Activated CD8-positive, alpha-beta memory T cell treated with anti-CD3 and anti-CD28 coated beads for 36 hours (primary cell): Measurements from ENCODE around the gene TWNK. TPM values are rescaled to one million over a fixed set of nuclear protein-coding genes. Genes with fewer than 3 reads are reported as not detected.
"Not testable (repeated sequence)": the region's sequence is repeated elsewhere in the genome, so short reads cannot be mapped to it uniquely, and the experiment has no call there.

Experiments used
- CTCF ChIA-PET: fragments of 350-600 bp; sonication (Branson Sonifier 250); formaldehyde crosslinking; loops from one replicate; lab custom pipeline; 2021; ENCODE audit warnings: antibody characterized with exemption; lab: Charles Lee
- POLR2A ChIA-PET: fragments of 350-600 bp; sonication (Branson Sonifier 250); formaldehyde crosslinking; loops from one replicate; lab custom pipeline; 2021; ENCODE audit warnings: antibody characterized with exemption; lab: Charles Lee
- total RNA-seq, 2 experiments: library from RNA; stranded (reverse); gene quantifications; one replicate each; pipeline ENCODE4 v1.2.3, GENCODE V29; 2021

TWNK gene
- total RNA-seq, 2 experiments from 2014 or later = 41.0 to 42.0 TPM

DNA sequence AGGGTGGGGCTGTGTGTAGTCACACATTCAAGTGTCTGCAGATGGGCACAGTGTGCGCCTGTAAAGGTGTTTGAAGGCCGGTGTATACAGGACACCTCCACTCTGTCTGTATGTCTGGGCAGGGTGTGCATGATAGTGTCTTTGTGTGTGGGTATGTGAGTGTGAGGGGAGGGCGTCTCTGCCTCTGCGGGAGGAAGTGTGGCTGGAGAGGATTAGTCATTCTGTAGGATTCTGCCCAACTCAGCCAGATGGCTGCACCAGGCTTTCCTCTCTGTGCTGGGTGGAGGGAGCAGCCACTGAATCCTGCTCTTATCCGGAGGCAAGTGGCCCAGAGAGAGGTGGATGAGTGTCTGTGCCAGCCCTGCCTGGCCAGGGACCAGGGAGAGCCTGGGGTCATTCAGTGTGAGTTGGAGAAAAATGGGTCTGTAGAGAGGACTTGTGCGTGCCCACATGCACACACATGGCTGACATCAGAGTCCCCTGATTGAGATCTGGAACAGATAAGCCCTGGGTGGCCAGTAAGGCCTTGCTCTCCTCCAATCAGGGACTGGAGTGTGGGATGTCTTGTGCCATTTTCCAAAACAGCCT is 45.4 kb downstream of the TWNK start:
- POLR2A ChIA-PET = no interaction called here

DNA sequence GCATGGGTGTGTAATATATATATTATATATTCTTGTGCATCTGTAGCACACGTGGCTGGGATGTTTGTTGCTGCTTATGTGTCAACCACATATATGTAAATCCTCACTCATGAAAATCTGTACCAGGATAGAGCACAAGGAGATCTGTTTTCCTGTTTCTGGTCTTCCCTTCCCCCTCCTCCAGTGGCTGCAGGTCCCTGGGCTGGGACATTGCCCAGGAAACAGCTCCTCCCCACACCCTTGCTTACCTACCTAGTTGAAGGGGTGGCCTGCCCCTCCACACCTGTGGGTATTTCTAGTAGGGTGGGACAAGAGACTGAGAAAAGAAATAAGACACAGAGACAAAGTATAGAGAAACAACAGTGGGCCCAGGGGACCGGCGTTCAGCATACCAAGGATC is 45.9 kb downstream of the TWNK start:
- POLR2A ChIA-PET = no interaction called here
- CTCF ChIA-PET = interaction anchor here (0.6 to 7.5 kb wide), 5 partner anchors 14 to 35 kb away, joined by 3 to 46 read pairs (median 8); partner anchors contain the start of genes KAZALD1 and LZTS2

More for the DNA sequence above, 45.4 kb downstream of the TWNK start:
- CTCF ChIA-PET = interaction anchor here (1.0 to 7.5 kb wide), 9 partner anchors 10 to 35 kb away, joined by 3 to 46 read pairs (median 8); partner anchors contain the start of genes KAZALD1 and LZTS2

DNA sequence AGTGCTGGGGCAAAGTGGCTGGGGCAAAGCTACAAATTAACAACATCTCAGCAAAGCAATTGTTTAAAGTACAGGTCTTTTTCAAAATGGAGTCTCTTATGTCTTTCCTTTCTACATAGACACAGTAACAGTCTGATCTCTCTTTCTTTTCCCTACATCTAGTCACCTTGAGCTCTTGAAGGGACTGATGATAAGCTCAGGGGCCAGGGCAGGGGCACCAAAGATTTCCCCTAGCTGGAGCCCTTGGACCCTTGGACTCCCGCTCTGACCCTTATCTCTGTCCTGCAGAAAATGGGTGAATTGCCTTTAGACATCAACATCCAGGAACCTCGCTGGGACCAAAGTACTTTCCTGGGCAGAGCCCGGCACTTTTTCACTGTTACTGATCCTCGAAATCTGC is 47.1 kb downstream of the TWNK start:
- CTCF ChIA-PET = interaction anchor here (0.8 to 1.4 kb wide), 4 partner anchors 15 to 127 kb away, joined by 3 to 6 read pairs (median 4); partner anchors contain the start of gene KAZALD1
- POLR2A ChIA-PET = not testable (repeated sequence)

DNA sequence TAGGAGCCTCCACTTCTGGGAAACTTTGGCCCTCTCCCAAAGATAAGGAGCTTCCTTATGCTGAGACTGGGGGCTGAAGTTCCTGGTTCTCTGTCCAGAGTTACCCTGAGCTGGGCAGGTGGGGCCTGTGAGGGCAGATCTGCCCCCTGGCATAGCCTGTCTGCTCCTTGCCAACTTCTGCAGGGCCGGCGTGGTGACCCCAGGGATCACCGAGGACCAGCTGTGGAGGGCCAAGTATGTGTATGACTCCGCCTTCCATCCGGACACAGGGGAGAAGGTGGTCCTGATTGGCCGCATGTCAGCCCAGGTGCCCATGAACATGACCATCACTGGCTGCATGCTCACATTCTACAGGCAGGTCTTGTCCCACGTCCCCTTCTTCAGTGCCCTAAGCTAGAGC is 48.0 kb downstream of the TWNK start:
- CTCF ChIA-PET = interaction anchor here (1.0 to 1.7 kb wide), 4 partner anchors 16 to 32 kb away, joined by 3 to 6 read pairs (median 4); partner anchors contain the start of gene KAZALD1
- POLR2A ChIA-PET = no interaction called here

DNA sequence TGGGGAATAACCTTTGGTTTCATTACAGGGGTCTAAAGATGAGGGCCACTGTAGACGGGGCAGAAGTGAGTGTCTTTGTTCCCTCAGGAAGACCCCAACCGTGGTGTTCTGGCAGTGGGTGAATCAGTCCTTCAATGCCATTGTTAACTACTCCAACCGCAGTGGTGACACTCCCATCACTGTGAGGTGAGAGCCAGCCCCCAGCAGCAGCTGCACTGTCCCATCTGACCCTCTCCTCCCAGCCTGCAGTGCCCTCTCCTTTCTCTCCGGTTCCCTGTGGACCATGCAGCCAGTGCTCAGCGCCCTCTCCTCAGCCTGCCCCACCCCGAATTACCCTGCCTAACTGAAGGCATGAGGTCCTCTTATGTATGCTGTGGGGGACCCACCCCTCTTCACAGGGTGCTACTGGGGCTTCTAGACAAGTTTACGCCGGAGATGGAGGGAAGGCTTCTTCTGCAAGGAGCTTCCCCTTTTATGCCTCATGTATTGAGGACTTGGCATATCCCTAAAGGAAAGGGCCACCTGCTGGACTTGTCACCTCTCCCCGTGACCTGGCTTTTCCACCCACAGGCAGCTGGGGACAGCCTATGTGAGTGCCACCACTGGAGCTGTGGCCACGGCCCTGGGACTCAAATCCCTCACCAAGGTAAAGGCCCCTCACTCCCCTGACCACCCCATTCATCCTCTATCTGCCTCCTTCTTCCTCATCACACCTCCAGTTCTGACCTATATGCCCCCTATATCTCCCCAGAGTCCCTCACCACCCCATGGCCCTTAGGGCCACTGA is 48.8 kb downstream of the TWNK start:
- ChIA-PET CTCF (interaction anchor here (1.7 kb wide), 1 partner anchor 31 kb away, joined by 4 read pairs; no protein-coding TSS in a partner anchor), POLR2A (no interaction called here)

DNA sequence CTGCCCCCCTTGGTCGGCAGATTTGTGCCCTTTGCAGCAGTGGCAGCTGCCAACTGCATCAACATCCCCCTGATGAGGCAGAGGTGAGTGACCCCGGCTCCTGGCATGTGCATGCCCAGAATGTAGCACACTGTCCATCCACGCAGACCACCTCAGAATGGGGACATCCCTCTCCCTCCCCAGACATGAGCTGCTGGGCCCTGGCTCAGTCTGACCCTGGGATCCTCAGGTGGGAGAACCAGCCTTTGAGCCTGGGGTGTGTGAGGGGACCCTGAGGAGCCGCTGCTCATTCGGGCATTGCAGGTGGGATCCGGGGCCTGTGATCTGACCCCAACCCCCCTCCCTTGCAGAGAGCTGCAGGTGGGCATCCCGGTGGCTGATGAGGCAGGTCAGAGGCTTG is 49.4 kb downstream of the TWNK start:
- POLR2A ChIA-PET = no interaction called here
- CTCF ChIA-PET = interaction anchor here (1.7 kb wide), 1 partner anchor 31 kb away, joined by 4 read pairs; no protein-coding TSS in a partner anchor

DNA sequence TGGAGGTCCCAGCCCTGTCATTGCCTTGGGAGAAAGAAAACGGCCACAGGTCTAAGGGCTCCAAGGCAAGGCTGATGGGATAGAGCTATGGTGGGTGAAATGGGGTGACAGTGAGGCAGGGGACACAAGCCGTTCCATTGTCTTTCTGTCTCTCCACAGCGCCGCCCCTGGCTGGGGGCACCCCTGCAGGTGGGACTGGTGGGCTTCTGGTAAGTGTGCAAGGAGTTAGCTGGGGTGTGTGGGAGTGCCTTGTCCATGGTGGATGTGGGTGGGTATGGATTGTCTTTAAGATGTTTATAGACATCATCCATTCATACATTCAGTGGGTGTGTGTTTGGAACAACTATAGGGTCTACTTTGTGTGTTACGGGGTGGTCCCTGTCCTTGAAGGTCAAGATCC is 51.1 kb downstream of the TWNK start:
- ChIA-PET POLR2A (no interaction called here), CTCF (interaction anchor here (0.6 to 2.2 kb wide), 4 partner anchors 8 to 25 kb away, joined by 3 to 7 read pairs (median 4); partner anchors contain the start of genes PDZD7 and SFXN3)

DNA sequence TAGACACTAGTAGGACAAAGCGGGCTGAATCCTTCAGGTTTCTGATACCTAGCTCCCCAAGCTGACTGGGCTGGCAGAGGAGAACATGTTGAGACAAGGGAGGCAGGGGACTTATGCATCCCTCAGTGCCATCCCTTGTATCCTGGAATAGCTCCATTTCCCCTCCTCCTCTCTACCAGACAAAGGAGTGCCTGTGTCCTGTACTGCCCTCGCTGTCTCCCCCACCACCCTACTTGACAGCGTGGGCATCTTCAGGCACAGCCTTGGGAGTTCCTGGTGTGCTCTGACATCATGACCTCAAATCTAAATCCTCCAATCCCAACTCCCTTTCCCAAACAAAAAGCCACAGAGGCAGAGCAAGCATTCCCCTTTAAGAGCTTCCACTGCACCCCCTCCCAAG is 52.7 kb downstream of the TWNK start:
- POLR2A ChIA-PET = no interaction called here
- CTCF ChIA-PET = interaction anchor here (0.8 to 9.5 kb wide), 9 partner anchors 10 to 67 kb away, joined by 3 to 107 read pairs (median 5); partner anchors contain the start of genes KAZALD1, PDZD7 and SFXN3

DNA sequence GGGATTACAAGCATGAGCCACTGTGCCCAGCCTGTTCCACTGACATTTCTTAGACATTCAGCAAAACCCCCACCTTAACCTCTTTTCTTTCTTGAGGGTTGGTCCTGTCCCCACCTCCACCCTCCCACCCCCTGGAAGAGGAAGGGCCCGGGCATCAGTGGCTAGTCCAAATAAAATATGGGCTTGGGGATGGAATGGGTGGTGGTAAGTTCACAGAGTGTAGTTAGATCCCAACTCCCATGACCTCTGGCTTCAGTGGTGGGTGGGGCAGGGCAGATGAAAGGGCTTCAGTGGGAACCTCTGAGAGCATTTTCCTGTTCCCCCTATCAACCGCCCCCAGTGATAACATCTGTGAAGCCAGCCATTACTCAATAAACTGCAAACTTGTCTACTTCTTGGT is 53.5 kb downstream of the TWNK start:
- POLR2A ChIA-PET = interaction anchor here (0.6 kb wide), 1 partner anchor 49 kb away, joined by 4 read pairs; no protein-coding TSS in a partner anchor

DNA sequence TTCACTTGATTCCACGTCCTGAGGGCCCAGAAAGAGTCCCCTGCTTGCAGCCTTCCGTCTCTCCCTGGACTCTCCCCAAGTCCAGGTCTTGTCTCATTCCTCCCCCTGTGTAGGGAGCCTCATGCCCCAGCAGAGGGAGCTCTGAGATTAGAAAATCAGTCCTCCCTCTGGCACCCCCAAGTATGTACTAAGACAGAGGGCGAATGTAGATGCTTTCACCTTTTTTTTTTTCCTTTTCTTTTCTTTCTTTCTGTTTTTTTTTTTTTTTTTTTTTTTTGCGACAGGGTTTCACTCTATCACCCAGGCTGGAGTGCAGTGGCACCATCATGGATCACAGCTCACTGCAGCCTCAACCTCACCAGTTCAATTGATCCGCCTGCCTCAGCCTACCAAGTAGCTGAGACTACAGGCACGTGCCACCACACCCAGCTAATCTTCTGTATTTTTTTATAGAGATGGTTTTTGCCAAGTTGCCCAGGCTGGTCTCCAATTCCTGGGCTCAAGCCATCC is 54.0 kb downstream of the TWNK start:
- CTCF ChIA-PET = interaction anchor here (0.6 to 9.5 kb wide), 22 partner anchors 11 to 1525 kb away, joined by 3 to 107 read pairs (median 4); partner anchors contain the start of genes KAZALD1, PDZD7 and SFXN3
- POLR2A ChIA-PET = interaction anchor here (0.6 kb wide), 2 partner anchors 15 to 49 kb away, joined by 4 to 6 read pairs; no protein-coding TSS in a partner anchor

More for the DNA sequence above, 53.5 kb downstream of the TWNK start:
- CTCF ChIA-PET = interaction anchor here (0.6 to 9.5 kb wide), 21 partner anchors 10 to 1526 kb away, joined by 3 to 107 read pairs (median 5); partner anchors contain the start of genes KAZALD1, PDZD7 and SFXN3

DNA sequence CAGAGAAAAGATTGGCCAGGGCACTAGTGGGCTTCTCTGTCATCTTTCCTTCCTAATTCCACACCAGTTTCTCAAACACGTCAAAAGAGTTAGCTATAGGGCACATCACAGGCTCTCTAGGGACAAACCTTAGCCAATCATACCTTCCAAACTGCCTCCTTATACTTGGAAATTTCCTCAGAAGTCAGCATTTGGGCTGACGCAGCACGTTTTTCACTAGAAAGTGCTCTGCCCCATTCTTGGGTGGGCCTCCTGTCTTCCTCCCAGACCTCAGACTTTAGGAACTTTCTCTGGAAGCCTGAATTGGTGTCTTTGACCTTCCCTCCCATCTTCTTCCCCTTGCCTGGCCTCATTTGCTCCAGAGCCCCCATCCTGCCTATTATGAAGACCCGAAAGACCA is 54.8 kb downstream of the TWNK start:
- ChIA-PET POLR2A (interaction anchor here (1.5 kb wide), 1 partner anchor 11 kb away, joined by 10 read pairs; the partner anchor contains the start of genes PDZD7 and SFXN3), CTCF (interaction anchor here (0.6 to 9.5 kb wide), 13 partner anchors 10 to 258 kb away, joined by 3 to 107 read pairs (median 12); partner anchors contain the start of genes KAZALD1, PDZD7 and SFXN3)

DNA sequence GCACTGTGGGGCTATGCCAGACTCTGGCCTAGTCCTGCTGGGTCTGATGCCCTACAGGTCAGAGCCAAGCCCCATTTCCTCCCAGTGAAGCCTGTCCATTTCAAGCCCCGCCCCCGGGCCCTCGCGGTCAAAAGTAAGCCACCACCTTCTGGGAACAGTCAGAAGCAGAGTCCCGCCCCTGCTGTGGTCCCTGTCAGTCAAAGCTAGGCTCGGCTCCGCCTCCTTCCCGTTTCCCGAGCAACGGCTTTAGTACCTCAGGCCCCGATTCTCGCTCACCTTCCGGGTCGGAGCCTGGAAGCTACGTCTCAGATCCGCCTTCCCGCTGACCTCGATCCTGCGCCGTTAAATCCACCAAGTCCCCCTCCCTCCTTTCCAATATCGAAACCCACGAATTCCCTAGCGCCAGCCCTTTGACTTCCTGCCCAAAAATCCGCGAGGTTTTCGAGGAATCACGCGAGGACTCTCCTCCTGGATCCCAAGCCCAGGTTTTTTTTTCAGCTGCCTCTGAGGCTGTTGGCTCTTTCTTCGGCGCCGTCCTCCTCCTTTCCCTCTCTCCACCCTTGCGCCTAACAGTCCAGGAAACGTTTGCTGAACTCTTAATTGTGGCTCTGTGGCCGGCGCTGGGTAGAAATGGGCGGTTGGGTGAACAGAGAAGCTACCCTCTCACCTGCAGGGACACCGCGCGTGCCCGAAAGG is 55.5 kb downstream of the TWNK start:
- ChIA-PET POLR2A (interaction anchor here (1.1 to 1.5 kb wide), 3 partner anchors 9 to 24 kb away, joined by 4 to 10 read pairs (median 5); partner anchors contain the start of genes PDZD7 and SFXN3), CTCF (interaction anchor here (0.6 to 9.5 kb wide), 14 partner anchors 9 to 833 kb away, joined by 3 to 107 read pairs (median 8); partner anchors contain the start of genes KAZALD1, PDZD7 and SFXN3)

DNA sequence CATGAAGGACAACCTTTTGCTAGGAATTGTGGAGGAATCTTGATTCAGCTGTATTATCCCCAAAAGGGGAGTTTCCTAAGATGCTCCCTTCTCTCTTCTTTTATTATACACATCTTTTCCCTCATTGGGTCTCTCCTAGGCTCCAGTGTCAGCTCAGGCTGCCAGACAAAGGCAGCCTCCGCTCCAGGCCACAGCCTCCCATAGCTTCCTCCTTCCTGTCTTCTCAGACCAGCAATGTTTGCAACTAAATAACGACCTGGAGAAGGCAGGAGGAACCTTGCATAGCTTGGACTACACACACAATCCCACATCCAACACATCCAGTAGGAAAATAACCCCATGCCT is 56.0 kb downstream of the TWNK start:
- POLR2A ChIA-PET = interaction anchor here (1.1 to 1.5 kb wide), 3 partner anchors 9 to 24 kb away, joined by 4 to 10 read pairs (median 5); partner anchors contain the start of genes PDZD7 and SFXN3
- CTCF ChIA-PET = interaction anchor here (0.5 to 9.5 kb wide), 14 partner anchors 8 to 832 kb away, joined by 3 to 107 read pairs (median 8); partner anchors contain the start of genes KAZALD1, PDZD7 and SFXN3

Other genes starting within 250 kb of the TWNK start
- not detected for gene PAX2, start 242.0 kb upstream of the TWNK start, total RNA-seq
- gene SLF2, start 74.6 kb upstream of the TWNK start, total RNA-seq = 10 to 100 TPM; 33.5 to 33.9 TPM
- gene SEMA4G, start 18.0 kb upstream of the TWNK start, total RNA-seq = under 1 TPM; 0.70 to 0.71 TPM
- 10 to 100 TPM; 56.7 to 56.8 TPM for gene MRPL43, start within 50 bp of the TWNK start, total RNA-seq
- 10 to 100 TPM; 14.2 to 14.8 TPM for gene LZTS2, start 12.3 kb downstream of the TWNK start, total RNA-seq
- gene PDZD7, start 43.6 kb downstream of the TWNK start, total RNA-seq = under 1 TPM; 0.27 TPM
- gene SFXN3, start 43.7 kb downstream of the TWNK start, total RNA-seq = 10 to 100 TPM; 21.2 to 23.0 TPM
- under 1 TPM; 0.21 to 0.31 TPM for gene KAZALD1, start 74.4 kb downstream of the TWNK start, total RNA-seq
- not detected for gene TLX1, start 143.8 kb downstream of the TWNK start, total RNA-seq
- not detected for gene LBX1, start 241.9 kb downstream of the TWNK start, total RNA-seq